HG02610 (cell line): ENCODE measurements around the gene CAV1.

Source experiments
- ATAC-seq: cut with Tn5 transposase; IDR thresholded peaks from one replicate; pipeline ENCODE4 v1.9.1; 2021; ENCODE audit warnings: mild to moderate bottlenecking, moderate library complexity; ENCODE audit not compliant: unreplicated experiment

The CAV1 gene

GRCh38 chr7:116529250-116529649, 4.4 kb downstream of the CAV1 start:
- ATAC-seq = no peak

GRCh38 chr7:116530107-116530820, 5.4 kb downstream of the CAV1 start:
- no peak for ATAC-seq

- no peak for ATAC-seq
Observed at GRCh38 chr7:116532102-116532688, 7.4 kb downstream of the CAV1 start.

GRCh38 chr7:116534790-116535189, 10.0 kb downstream of the CAV1 start:
- no peak for ATAC-seq

- no peak for ATAC-seq
Observed at GRCh38 chr7:116535416-116535815, 10.6 kb downstream of the CAV1 start.

GRCh38 chr7:116538138-116538537, 13.3 kb downstream of the CAV1 start:
- no peak for ATAC-seq

GRCh38 chr7:116539879-116540278, 15.0 kb downstream of the CAV1 start:
- ATAC-seq = no peak

- ATAC-seq = no peak
Observed at GRCh38 chr7:116540743-116541142, 15.9 kb downstream of the CAV1 start.

GRCh38 chr7:116541951-116542350, 17.1 kb downstream of the CAV1 start:
- ATAC-seq = no peak

- no peak for ATAC-seq
Observed at GRCh38 chr7:116542618-116543017, 17.8 kb downstream of the CAV1 start.

GRCh38 chr7:116543664-116544063, 18.8 kb downstream of the CAV1 start:
- peak; percentile 44 for ATAC-seq

GRCh38 chr7:116544487-116544886, 19.7 kb downstream of the CAV1 start:
- no peak for ATAC-seq

GRCh38 chr7:116545411-116545993, 20.7 kb downstream of the CAV1 start:
- no peak for ATAC-seq

- ATAC-seq = no peak
Observed at GRCh38 chr7:116546054-116546453, 21.2 kb downstream of the CAV1 start.

- ATAC-seq = no peak
Observed at GRCh38 chr7:116546916-116547315, 22.1 kb downstream of the CAV1 start.

- ATAC-seq = no peak
Observed at GRCh38 chr7:116547347-116547746, 22.5 kb downstream of the CAV1 start.

GRCh38 chr7:116548506-116548905, 23.7 kb downstream of the CAV1 start:
- ATAC-seq = peak; percentile 83

GRCh38 chr7:116549370-116549769, 24.5 kb downstream of the CAV1 start:
- no peak for ATAC-seq

GRCh38 chr7:116551692-116552091, 26.9 kb downstream of the CAV1 start:
- no peak for ATAC-seq

- no peak for ATAC-seq
Observed at GRCh38 chr7:116552602-116553001, 27.8 kb downstream of the CAV1 start.

- ATAC-seq = no peak
Observed at GRCh38 chr7:116553168-116553964, 28.5 kb downstream of the CAV1 start.

GRCh38 chr7:116554436-116554835, 29.6 kb downstream of the CAV1 start:
- ATAC-seq = no peak
